ENCODE results near the gene VCPKMT.

- no peak for TF ChIP-seq CTCF (optimal IDR thresholded peaks at IDR 0.05 in 1 of 3, IDR thresholded peaks at IDR 0.05 in 1 of 3, conservative IDR thresholded peaks at IDR 0.05 in 1 of 3; ENCODE audit: extremely low read depth in 1 of 3, insufficient read depth in 2 of 3, low read length in 3 of 3)
- no peak for TF ChIP-seq EZH2 (IDR thresholded peaks at IDR 0.05; ENCODE audit: low read length)
These were observed 8.5 kb downstream of the VCPKMT start for GRCh38 chr14:50107850-50108249.
